CD4-positive, alpha-beta memory T cell (primary cell): Measurements from ENCODE around the gene LDB2. TPM values are rescaled to one million over a fixed set of nuclear protein-coding genes. Genes with fewer than 3 reads are reported as not detected.
"Not testable (repeated sequence)": the region's sequence is repeated elsewhere in the genome, so short reads cannot be mapped to it uniquely, and the experiment has no call there.

Experiments used
- CTCF ChIA-PET: fragments of 350-600 bp; sonication (Branson Sonifier 250); formaldehyde crosslinking; loops from one replicate; lab custom pipeline; 2021; ENCODE audit warnings: inconsistent platforms; ENCODE audit not compliant: partially characterized antibody; lab: Charles Lee
- POLR2A ChIA-PET: fragments of 350-600 bp; sonication (Branson Sonifier 250); formaldehyde crosslinking; loops from one replicate; lab custom pipeline; 2021; ENCODE audit not compliant: partially characterized antibody; lab: Charles Lee
- DNase-seq, 5 donors: peaks; one replicate each; pipeline versions ENCODE4 v3.0.0 to v3.0.0-alpha.2; 2020 to 2022; ENCODE audit warnings: mixed read lengths in 1 of 5
- H3K27ac ChIP-seq: one replicate; pipeline ENCODE4 v1.7.0; 2013; ENCODE audit warnings: low read depth, low read length
- H3K27me3 ChIP-seq: 2 replicates; pipeline ENCODE4 v1.7.0; 2013; ENCODE audit warnings: mild to moderate bottlenecking, low read length, moderate library complexity; ENCODE audit not compliant: insufficient read depth
- H3K36me3 ChIP-seq: 2 replicates; pipeline ENCODE4 v1.7.0; 2013; ENCODE audit warnings: mild to moderate bottlenecking, low read length, moderate library complexity; ENCODE audit not compliant: insufficient read depth
- H3K4me1 ChIP-seq: 2 replicates; pipeline ENCODE4 v1.7.0; 2013; ENCODE audit warnings: mild to moderate bottlenecking, low read length, moderate library complexity; ENCODE audit not compliant: insufficient read depth
- H3K4me3 ChIP-seq, 2 donors: one replicate each; pipeline ENCODE4 v1.7.0; 2013; ENCODE audit warnings: low read length in 2 of 2, mild to moderate bottlenecking in 1 of 2
- H3K9me3 ChIP-seq, 2 donors: one replicate each; pipeline ENCODE4 v1.7.0; 2013; ENCODE audit warnings: low read length in 2 of 2, control low read depth in 1 of 2; ENCODE audit not compliant: control insufficient read depth in 1 of 2
- H3K27ac Mint-ChIP-seq, 7 donors: one replicate each; pipeline ENCODE4 v1.8.0; 2020 to 2021; ENCODE audit warnings: mixed read lengths in 7 of 7, mild to moderate bottlenecking in 6 of 7, inconsistent platforms in 3 of 7, moderate library complexity in 3 of 7
- H3K27me3 Mint-ChIP-seq, 2 donors: one replicate each; pipeline ENCODE4 v1.8.0; 2020 to 2021; ENCODE audit warnings: mixed read lengths in 2 of 2
- H3K36me3 Mint-ChIP-seq, 2 donors: one replicate each; pipeline ENCODE4 v1.8.0; 2020 to 2021; ENCODE audit warnings: mixed read lengths in 2 of 2, inconsistent platforms in 1 of 2, mild to moderate bottlenecking in 1 of 2
- H3K4me1 Mint-ChIP-seq, 4 donors: one replicate each; pipeline ENCODE4 v1.8.0; 2020 to 2021; ENCODE audit warnings: mixed read lengths in 4 of 4, mild to moderate bottlenecking in 1 of 4
- H3K4me3 Mint-ChIP-seq, 8 donors: one replicate each; pipeline ENCODE4 v1.8.0; 2020 to 2021; ENCODE audit warnings: mixed read lengths in 8 of 8, mild to moderate bottlenecking in 7 of 8, moderate library complexity in 6 of 8, inconsistent platforms in 3 of 8
- H3K9me3 Mint-ChIP-seq, 8 donors: one replicate each; pipeline ENCODE4 v1.8.0; 2020 to 2021; ENCODE audit warnings: mixed read lengths in 8 of 8, mild to moderate bottlenecking in 5 of 8, inconsistent platforms in 3 of 8, moderate library complexity in 1 of 8
- intact Hi-C: fragments of 100-400 bp; cut with micrococcal nuclease; formaldehyde crosslinking; loops from one replicate; pipeline ENCODE4 v1.15.1; 2023
- polyA plus RNA-seq, 2 donors: library from polyadenylated mRNA; unstranded; fragments of 300-500 nt; fragmentation: Illumina TruSeq; gene quantifications; one replicate each; pipeline ENCODE4 v1.2.3, GENCODE V29; 2021
- total RNA-seq, 2 experiments: library from RNA; stranded (reverse); gene quantifications; one replicate each; pipeline ENCODE4 v1.2.3, GENCODE V29; 2021

The LDB2 gene
- total RNA-seq (not detected), polyA plus RNA-seq (not detected)

DNA sequence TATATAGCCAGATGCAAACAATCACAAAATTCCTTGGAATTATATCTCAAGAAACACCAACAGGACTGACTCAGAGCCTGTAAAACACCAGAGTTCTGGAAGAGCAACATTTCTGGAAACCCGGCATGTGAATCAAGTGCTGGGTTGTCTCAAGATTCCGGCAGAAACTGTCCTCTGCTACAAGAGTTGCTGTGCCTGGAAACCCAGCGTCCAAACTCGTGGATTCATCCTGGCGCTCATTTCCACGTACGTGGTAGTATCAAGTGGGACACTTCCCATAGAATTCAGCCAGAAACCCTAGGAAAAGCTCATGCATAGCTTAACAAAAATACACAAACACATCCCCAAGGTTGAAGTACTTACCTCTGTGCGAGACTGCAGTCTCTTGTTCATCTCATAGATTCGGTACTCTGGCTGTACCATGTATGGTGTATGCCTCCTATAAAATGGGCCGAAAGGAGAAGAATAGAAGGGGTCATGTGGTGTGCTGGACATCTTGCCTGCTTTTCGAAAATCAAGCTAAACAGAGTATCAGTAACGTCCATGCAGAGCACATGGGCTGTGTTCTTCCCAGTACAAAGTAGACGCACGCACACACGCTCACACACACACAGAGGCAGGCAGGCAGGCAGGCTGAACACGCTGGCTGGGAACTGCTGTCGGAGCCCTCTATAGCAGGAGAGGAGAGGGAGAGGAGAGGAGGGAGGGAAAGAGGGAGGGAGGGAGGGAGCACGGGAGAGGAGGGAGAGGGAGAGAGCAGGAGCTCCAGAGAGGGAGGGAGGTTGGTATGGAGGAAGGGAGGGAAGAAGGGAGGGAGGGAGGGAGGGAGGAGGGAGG is at the start of gene LDB2:
Gene LDB2, minus strand, starts transcription at position 655 of the 837 bp plus-strand sequence.
- H3K27me3 ChIP-seq: no peaks in the 10 kb centered on the region
- H3K27ac ChIP-seq: no peak within 1 kb of the TSS
- Mint-ChIP-seq H3K4me1 (peaks cover 0 to under 1% (median 0%) of the 10 kb centered on the region in 4 donors), H3K27me3 (peaks cover 1 to 4% of the 10 kb centered on the region in 2 donors), H3K27ac (no peak within 1 kb of the TSS), H3K4me3 (no peak within 1 kb of the TSS), H3K9me3 (no peaks in the 10 kb centered on the region), H3K36me3 (no peaks in the 10 kb centered on the region)
- CTCF ChIA-PET: no interaction called here
- no peak within 1 kb of the TSS for H3K4me3 ChIP-seq
- POLR2A ChIA-PET: no interaction called here
- no peak for DNase-seq
- H3K9me3 ChIP-seq: no peaks in the 10 kb centered on the region
- H3K4me1 ChIP-seq: peaks cover 10% of the 10 kb centered on the region
- H3K36me3 ChIP-seq: no peaks in the 10 kb centered on the region
- intact Hi-C loops: no loop called here

DNA sequence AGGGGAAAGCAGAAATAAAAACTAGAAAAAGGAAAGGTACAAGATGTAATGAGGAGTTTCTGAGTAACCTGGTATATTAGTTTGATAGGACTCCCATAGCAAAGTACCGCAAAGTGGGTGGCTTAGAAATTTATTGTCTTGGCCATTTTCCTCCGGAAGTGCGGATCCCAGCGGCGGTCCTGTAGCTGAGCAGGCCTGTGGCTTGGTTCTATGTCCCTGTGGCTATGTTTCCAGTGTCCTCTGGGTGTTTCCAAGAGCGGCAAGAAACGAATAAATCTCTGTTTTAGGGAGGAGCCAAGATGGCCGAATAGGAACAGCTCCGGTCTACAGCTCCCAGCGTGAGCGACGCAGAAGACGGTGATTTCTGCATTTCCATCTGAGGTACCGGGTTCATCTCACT is 44.0 kb upstream of the LDB2 start:
- ChIA-PET POLR2A (no interaction called here), CTCF (no interaction called here)
- Mint-ChIP-seq H3K9me3 (peaks cover 0 to 7% (median 3%) of the 10 kb centered on the region in 8 donors), H3K27me3 (no peaks in the 10 kb centered on the region), H3K4me3 (no peak overlapping the region), H3K36me3 (no peaks in the 10 kb centered on the region), H3K4me1 (no peaks in the 10 kb centered on the region), H3K27ac (no peak overlapping the region)
- no peak overlapping the region for H3K4me3 ChIP-seq
- intact Hi-C loops: no loop called here
- H3K36me3 ChIP-seq: no peaks in the 10 kb centered on the region
- no peaks in the 10 kb centered on the region for H3K4me1 ChIP-seq
- no peak for DNase-seq
- no peaks in the 10 kb centered on the region for H3K27me3 ChIP-seq
- H3K27ac ChIP-seq: no peak overlapping the region
- H3K9me3 ChIP-seq: no peaks in the 10 kb centered on the region

DNA sequence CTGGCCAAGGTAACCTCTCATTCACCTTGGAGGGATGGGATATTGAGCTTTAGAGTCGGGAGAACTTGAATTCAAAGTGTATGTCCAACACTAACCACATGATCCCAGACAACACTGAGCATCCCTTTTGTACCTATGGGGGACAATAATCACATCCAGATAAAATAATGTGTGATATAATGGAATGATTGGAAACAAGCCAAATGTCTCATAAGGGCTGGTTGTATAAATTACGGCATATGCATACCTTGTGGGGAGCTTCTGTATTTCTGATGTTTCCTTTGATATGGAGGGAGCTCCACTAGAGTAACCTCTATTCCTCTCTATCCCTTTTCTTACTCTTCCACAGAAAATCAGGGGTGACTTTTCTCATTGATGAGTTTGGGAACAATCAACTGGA is 40.7 kb upstream of the LDB2 start:
- no peak overlapping the region for H3K4me3 Mint-ChIP-seq
- H3K9me3 Mint-ChIP-seq: peaks cover 1 to 7% (median 4%) of the 10 kb centered on the region in 8 donors
- no peaks in the 10 kb centered on the region for H3K9me3 ChIP-seq
- intact Hi-C loops: no loop called here
- no peaks in the 10 kb centered on the region for H3K27me3 ChIP-seq
- CTCF ChIA-PET: no interaction called here
- DNase-seq: no peak
- no peaks in the 10 kb centered on the region for H3K36me3 ChIP-seq
- no peaks in the 10 kb centered on the region for H3K4me1 ChIP-seq
- no peaks in the 10 kb centered on the region for H3K27me3 Mint-ChIP-seq
- no peak overlapping the region for H3K27ac Mint-ChIP-seq
- no peaks in the 10 kb centered on the region for H3K36me3 Mint-ChIP-seq
- POLR2A ChIA-PET: no interaction called here
- H3K27ac ChIP-seq: no peak overlapping the region
- no peak overlapping the region for H3K4me3 ChIP-seq
- H3K4me1 Mint-ChIP-seq: no peaks in the 10 kb centered on the region

DNA sequence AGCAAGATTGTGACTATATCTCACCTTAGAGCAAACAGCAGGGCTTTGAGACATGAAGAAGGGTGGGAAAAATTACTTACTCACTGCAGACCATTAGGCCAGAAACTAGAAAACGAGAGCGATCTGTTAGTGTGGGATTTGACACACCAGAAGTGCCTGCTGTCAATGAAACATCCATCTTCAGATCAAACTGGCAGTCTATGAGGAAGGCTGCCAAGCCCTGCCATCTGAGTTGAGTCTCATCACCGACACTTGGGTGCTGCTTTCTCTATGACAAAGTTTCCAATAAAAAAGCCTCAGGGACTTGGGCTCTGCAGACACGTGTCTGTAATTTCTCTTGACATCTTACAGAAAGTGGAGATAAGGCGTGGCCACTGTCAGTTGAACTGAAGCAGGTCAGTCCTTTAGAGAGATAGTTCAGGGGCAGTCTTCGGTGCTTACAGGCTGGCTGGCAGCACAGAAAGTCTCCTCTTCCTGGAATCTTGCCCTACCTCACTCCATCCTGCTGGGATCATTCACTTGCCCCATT is 40.1 kb upstream of the LDB2 start:
- POLR2A ChIA-PET: no interaction called here
- DNase-seq: no peak
- H3K36me3 ChIP-seq: no peaks in the 10 kb centered on the region
- CTCF ChIA-PET: no interaction called here
- intact Hi-C loops: no loop called here
- H3K27ac ChIP-seq: no peak overlapping the region
- H3K4me1 ChIP-seq: no peaks in the 10 kb centered on the region
- no peaks in the 10 kb centered on the region for H3K27me3 ChIP-seq
- no peak overlapping the region for H3K4me3 ChIP-seq
- Mint-ChIP-seq H3K27me3 (peaks cover 0 to 2% of the 10 kb centered on the region in 2 donors), H3K4me3 (no peak overlapping the region), H3K4me1 (no peaks in the 10 kb centered on the region), H3K9me3 (peaks cover 2 to 7% (median 5%) of the 10 kb centered on the region in 8 donors), H3K36me3 (no peaks in the 10 kb centered on the region), H3K27ac (no peak overlapping the region)
- H3K9me3 ChIP-seq: no peaks in the 10 kb centered on the region

DNA sequence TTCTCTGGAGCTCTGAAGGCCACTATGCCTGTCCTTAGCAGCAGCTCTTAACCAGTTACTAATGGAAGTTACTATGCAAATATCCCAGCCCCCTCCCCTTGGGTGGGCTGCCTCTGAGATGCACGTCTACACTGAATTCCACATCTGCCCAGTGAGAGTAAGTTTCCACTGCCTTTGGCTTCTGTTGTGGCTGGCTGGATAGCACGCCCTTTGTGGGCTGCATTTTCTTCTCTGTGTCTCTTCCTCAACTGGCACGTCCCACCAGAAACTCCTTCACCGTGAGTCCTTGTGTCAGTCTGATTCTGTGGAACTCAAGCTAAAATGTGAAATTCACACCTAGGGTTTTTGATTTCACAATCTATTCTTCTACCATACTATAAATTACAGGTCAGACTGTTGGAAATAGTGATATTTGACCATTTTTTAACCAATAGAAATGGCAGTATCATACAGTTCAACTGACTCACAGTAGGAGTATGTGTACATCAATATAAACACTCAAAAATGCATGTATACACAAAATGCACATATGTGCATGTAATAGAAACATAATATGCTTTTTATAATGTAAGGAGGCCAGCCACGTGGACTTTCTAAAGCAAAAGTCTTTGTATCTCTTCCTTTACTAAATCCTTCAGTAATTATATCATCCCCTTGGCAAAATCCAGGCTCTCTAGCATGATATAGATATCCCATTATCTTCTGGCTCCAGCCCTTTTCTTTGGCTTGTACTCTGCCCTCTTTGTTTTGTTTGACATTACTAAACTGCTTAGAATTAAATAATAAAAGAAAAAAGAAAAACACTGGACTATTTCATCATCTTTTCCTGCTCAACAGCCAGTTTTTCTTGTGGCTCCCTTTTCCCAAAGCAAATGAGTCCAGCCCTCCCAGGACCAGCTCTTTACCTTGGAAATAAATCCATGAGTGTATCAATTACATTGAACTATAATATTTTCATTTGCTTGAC is 33.2 kb upstream of the LDB2 start:
- Mint-ChIP-seq H3K36me3 (no peaks in the 10 kb centered on the region), H3K4me1 (no peaks in the 10 kb centered on the region), H3K27me3 (peaks cover 7 to 8% of the 10 kb centered on the region in 2 donors), H3K9me3 (peaks cover 0 to 5% (median 2%) of the 10 kb centered on the region in 8 donors), H3K4me3 (no peak overlapping the region), H3K27ac (no peak overlapping the region)
- Histone ChIP-seq H3K9me3 (no peaks in the 10 kb centered on the region), H3K27me3 (no peaks in the 10 kb centered on the region), H3K4me3 (no peak overlapping the region), H3K4me1 (no peaks in the 10 kb centered on the region), H3K27ac (no peak overlapping the region), H3K36me3 (no peaks in the 10 kb centered on the region)
- no peak for DNase-seq
- ChIA-PET POLR2A (no interaction called here), CTCF (no interaction called here)
- intact Hi-C loops: no loop called here

DNA sequence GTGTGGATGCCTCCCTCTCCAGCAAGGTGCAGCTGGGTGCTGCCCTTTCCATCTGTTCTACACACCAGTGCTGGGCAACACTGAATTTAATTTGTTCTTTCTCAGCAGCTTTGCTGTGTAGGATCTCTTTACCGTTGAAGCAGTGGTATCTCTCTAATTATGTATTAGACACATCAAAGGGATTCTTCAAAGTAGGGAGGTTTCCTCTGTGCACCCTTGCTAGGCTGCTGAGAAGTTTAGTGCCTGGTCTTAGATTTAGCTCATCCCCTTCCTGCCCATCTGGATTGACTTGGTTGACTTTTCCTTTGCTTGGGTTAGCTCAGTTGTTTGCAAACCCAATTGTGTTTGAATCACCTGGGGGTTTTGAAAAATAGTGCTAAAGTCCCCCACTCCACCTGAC is 27.8 kb upstream of the LDB2 start:
- Histone ChIP-seq H3K27me3 (no peaks in the 10 kb centered on the region), H3K27ac (no peak overlapping the region), H3K4me3 (no peak overlapping the region), H3K36me3 (no peaks in the 10 kb centered on the region), H3K9me3 (no peaks in the 10 kb centered on the region), H3K4me1 (no peaks in the 10 kb centered on the region)
- CTCF ChIA-PET: interaction anchor here (2.2 kb wide), 1 partner anchor 9 kb away, joined by 15 read pairs; no protein-coding TSS in a partner anchor
- Mint-ChIP-seq H3K27ac (no peak overlapping the region), H3K9me3 (peaks cover 0 to 5% (median 1%) of the 10 kb centered on the region in 8 donors), H3K36me3 (no peaks in the 10 kb centered on the region), H3K4me3 (no peak overlapping the region), H3K27me3 (peaks cover 5% of the 10 kb centered on the region in 2 donors), H3K4me1 (no peaks in the 10 kb centered on the region)
- POLR2A ChIA-PET: no interaction called here
- no peak for DNase-seq
- intact Hi-C loops: no loop called here

DNA sequence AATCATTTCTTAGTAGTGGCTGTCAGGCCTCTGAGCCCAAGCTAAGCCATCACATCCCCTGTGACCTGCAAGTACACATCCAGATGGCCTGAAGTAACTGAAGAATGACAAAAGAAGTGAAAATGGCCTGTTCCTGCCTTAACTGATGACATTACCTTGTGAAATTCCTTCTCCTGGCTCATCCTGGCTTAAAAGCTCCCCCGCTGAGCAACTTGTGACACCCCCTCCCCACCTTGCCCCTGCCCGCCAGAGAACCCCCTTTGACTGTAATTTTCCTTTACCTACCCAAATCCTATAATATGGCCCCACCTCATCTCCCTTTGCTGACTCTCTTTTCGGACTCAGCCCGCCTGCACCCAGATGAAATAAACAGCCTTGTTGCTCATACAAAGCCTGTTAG is 20.3 kb upstream of the LDB2 start:
- DNase-seq, CTCF ChIA-PET, H3K27ac ChIP-seq, H3K36me3 ChIP-seq, H3K36me3 Mint-ChIP-seq, H3K27me3 ChIP-seq, POLR2A ChIA-PET, H3K9me3 ChIP-seq, H3K9me3 Mint-ChIP-seq, H3K27me3 Mint-ChIP-seq, H3K27ac Mint-ChIP-seq, H3K4me3 ChIP-seq, intact Hi-C loops, H3K4me1 ChIP-seq, H3K4me3 Mint-ChIP-seq, H3K4me1 Mint-ChIP-seq: not testable (repeated sequence)
